Temporal lobe (tissue), 1 donor: Measurements from ENCODE around the gene POGLUT3. TPM values are rescaled to one million over a fixed set of nuclear protein-coding genes. Genes with fewer than 3 reads are reported as not detected.

Experiments used
- total RNA-seq: library from RNA; depleted of rRNA; stranded (reverse); fragments of >200 nt; gene quantifications from one replicate; pipeline ENCODE4 v1.2.3, GENCODE V29; 2014

Gene POGLUT3
- total RNA-seq, 1 donor from 2014 or later, result 7.1 TPM

Other genes starting within 250 kb of the POGLUT3 start
- 0.49 TPM for gene C11orf65, start 30.9 kb downstream of the POGLUT3 start, total RNA-seq
- gene EXPH5, start 95.4 kb upstream of the POGLUT3 start, total RNA-seq, result 0.49 TPM
- 16.0 TPM for gene DDX10, start 166.7 kb upstream of the POGLUT3 start, total RNA-seq